Measurements from ENCODE around the gene IP6K3. TPM values are rescaled to one million over a fixed set of nuclear protein-coding genes. Genes with fewer than 3 reads are reported as not detected.

Gene IP6K3
- total RNA-seq, 1 donor from 2014 or later: 2.7 TPM

DNA sequence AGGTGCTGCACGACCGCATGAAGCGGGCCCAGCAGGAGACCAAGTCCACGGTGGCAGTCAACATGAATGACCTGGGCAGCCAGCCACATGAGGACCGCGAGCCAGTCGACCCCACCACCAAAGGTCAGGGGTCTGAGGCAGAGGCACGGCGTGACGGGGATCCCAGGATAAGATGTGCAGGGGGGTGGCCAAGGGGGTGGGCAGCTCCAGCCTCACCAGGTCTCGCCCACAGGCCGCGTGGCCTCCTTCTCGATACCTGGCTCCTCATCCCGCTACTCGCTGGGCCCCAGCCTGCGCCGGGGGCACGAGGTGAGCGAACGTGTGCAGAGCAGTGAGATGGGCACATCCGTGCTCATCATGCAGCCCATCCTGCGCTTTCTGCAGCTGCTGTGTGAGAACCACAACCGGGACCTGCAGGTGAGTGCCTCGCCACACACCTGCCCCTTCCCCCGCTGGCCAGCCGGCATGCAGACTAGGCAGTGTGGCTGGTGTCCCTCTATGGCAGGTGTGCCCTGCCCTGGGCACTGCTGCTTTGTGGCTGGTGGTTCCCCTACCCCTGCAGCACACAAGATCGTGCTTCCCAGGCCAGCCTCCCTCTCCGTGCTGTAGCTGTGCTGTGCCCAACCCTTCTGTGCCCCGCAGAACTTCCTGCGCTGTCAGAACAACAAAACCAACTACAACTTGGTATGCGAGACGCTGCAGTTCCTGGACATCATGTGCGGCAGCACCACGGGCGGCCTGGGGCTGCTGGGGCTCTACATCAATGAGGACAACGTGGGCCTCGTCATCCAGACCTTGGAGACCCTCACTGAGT lies 61.1 kb downstream of the IP6K3 start:
- peaks cover 10% of the 10 kb centered on the region for H3K4me1 Mint-ChIP-seq (ENCODE audit: low read depth, unreplicated experiment)
- TF ChIP-seq CTCF (IDR thresholded peaks at IDR 0.05; ENCODE audit: partially characterized antibody, unreplicated experiment): no peak
- no peak overlapping the region for H3K27ac Mint-ChIP-seq (ENCODE audit: unreplicated experiment)
- no peak overlapping the region for H3K4me3 Mint-ChIP-seq (ENCODE audit: unreplicated experiment)
- no peaks in the 10 kb centered on the region for H3K36me3 Mint-ChIP-seq (ENCODE audit: unreplicated experiment)
- DNase-seq: no peak
- peaks cover 3% of the 10 kb centered on the region for H3K9me3 Mint-ChIP-seq (ENCODE audit: unreplicated experiment)
- peaks cover 9% of the 10 kb centered on the region for H3K27me3 Mint-ChIP-seq (ENCODE audit: unreplicated experiment)

DNA sequence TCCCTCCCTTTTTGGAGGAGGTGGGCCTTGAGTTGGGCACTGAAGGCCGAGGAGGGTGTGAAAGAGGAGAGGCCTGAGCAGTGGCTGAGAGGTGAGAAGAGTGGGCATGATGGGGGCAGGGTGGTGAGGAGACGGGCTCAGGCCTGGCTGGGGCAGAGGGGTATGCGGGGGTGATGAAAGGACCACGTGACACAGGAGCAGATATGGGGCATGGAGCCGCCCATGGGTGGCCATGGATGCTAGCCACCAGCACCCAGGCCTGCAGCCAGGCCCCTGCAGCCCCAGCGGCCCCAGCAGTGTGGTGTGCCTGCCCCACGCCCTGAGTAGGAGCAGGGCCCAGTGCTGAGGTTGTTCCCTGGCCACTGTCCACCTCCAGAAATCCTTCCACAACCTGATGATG lies 61.7 kb downstream of the IP6K3 start:
- no peak for DNase-seq

DNA sequence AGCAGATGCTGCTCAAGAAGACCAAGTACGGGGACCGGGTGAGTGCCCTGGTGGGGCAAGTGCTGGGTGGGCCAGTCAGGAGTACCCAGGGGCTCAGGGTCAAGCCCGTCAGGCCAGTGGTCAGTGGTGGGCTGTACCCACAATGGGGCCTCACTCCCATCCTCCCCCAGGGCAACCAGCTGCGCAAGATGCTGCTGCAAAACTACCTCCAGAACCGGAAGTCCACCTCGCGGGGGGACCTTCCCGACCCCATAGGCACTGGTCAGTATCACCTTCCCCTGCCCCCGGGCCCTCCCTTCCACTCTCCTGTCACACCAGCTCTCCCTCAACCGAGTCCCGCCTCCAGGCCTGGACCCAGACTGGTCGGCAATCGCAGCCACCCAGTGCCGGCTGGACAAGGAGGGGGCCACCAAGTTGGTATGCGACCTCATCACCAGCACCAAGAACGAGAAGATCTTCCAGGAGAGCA lies 62.2 kb downstream of the IP6K3 start:
- Mint-ChIP-seq H3K36me3 (ENCODE audit: unreplicated experiment) (no peaks in the 10 kb centered on the region), H3K4me1 (ENCODE audit: low read depth, unreplicated experiment) (peaks cover 6% of the 10 kb centered on the region), H3K27ac (ENCODE audit: unreplicated experiment) (no peak overlapping the region), H3K4me3 (ENCODE audit: unreplicated experiment) (no peak overlapping the region), H3K27me3 (ENCODE audit: unreplicated experiment) (peaks cover 5% of the 10 kb centered on the region), H3K9me3 (ENCODE audit: unreplicated experiment) (peaks cover 3% of the 10 kb centered on the region)
- TF ChIP-seq CTCF (IDR thresholded peaks at IDR 0.05; ENCODE audit: partially characterized antibody, unreplicated experiment): no peak
- no peak for DNase-seq

More for the DNA sequence above, 61.7 kb downstream of the IP6K3 start:
- Mint-ChIP-seq H3K27ac (ENCODE audit: unreplicated experiment) (no peak overlapping the region), H3K4me3 (ENCODE audit: unreplicated experiment) (no peak overlapping the region), H3K9me3 (ENCODE audit: unreplicated experiment) (peaks cover 3% of the 10 kb centered on the region), H3K36me3 (ENCODE audit: unreplicated experiment) (no peaks in the 10 kb centered on the region), H3K4me1 (ENCODE audit: low read depth, unreplicated experiment) (peaks cover 10% of the 10 kb centered on the region), H3K27me3 (ENCODE audit: unreplicated experiment) (peaks cover 9% of the 10 kb centered on the region)
- no peak for TF ChIP-seq CTCF (IDR thresholded peaks at IDR 0.05; ENCODE audit: partially characterized antibody, unreplicated experiment)

GRCh38 chr6:33683576-33684427 lies 62.9 kb downstream of the IP6K3 start:
- H3K9me3 Mint-ChIP-seq (ENCODE audit: unreplicated experiment): no peaks in the 10 kb centered on the region
- H3K27ac Mint-ChIP-seq (ENCODE audit: unreplicated experiment): no peak overlapping the region
- no peak for DNase-seq
- peaks cover 5% of the 10 kb centered on the region for H3K4me1 Mint-ChIP-seq (ENCODE audit: low read depth, unreplicated experiment)
- no peak for TF ChIP-seq CTCF (IDR thresholded peaks at IDR 0.05; ENCODE audit: partially characterized antibody, unreplicated experiment)
- H3K36me3 Mint-ChIP-seq (ENCODE audit: unreplicated experiment): no peaks in the 10 kb centered on the region
- no peak overlapping the region for H3K4me3 Mint-ChIP-seq (ENCODE audit: unreplicated experiment)
- peaks cover 2% of the 10 kb centered on the region for H3K27me3 Mint-ChIP-seq (ENCODE audit: unreplicated experiment)
